Transverse colon (tissue), 3 donors: Measurements from ENCODE around the gene ADAMTS3.

Source experiments
- POLR2A ChIP-seq: fragments of 450-650 bp; IDR thresholded peaks from one replicate; pipeline ENCODE4 v1.6.1; 2016; ENCODE audit warnings: antibody characterized with exemption, mild to moderate bottlenecking, moderate library complexity
- TF ChIP-seq, protein P1 (sequence below), 5 experiments: fragments of 200-600 bp in 3 of 5; fragments of 450-650 bp in 2 of 5; sonication (generic) in 3 of 5; IDR thresholded peaks; 1 replicate in 2 of 5; 2 replicates in 3 of 5; pipeline ENCODE4 v1.5.1; 2016 to 2017; ENCODE audit warnings: antibody characterized with exemption in 5 of 5, inconsistent platforms in 3 of 5, mild to moderate bottlenecking in 2 of 5, moderate library complexity in 1 of 5

DNA sequence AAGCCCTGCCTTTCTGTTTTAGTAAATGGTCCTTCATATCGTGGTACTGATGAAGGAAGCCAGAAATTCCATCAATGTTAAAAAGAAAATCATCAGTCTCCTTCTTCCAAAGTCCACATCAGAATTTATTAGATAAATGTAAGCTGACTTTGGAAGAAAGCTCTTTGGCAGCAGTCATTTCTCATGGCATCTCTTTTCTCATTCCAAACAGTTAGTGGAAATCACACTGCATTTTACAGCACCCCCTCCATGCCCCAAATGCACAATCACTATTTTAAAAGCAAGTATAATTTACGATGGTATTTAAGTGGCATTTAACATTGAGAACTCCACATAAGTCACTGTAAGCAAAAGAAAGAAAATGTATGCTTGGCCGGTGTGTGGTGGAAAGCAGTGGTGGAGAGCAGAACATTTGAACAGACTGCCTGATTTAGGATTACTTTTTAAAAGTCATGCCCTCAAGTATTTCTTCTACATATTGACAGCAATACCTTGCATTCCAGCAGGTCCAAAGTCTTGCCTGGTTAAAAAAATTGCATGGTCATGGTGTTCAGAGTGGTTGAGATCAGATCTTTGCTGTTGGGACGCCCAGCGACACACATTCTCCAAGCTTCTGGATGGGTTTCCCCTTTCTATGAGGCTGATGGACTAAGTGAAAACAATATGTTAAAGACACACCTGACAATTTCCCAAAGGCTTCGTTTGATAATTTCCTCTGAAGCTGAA, 248.6 kb downstream of the ADAMTS3 start:
- no peak for TF ChIP-seq POLR2A
- TF ChIP-seq, protein P1, sequence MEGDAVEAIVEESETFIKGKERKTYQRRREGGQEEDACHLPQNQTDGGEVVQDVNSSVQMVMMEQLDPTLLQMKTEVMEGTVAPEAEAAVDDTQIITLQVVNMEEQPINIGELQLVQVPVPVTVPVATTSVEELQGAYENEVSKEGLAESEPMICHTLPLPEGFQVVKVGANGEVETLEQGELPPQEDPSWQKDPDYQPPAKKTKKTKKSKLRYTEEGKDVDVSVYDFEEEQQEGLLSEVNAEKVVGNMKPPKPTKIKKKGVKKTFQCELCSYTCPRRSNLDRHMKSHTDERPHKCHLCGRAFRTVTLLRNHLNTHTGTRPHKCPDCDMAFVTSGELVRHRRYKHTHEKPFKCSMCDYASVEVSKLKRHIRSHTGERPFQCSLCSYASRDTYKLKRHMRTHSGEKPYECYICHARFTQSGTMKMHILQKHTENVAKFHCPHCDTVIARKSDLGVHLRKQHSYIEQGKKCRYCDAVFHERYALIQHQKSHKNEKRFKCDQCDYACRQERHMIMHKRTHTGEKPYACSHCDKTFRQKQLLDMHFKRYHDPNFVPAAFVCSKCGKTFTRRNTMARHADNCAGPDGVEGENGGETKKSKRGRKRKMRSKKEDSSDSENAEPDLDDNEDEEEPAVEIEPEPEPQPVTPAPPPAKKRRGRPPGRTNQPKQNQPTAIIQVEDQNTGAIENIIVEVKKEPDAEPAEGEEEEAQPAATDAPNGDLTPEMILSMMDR (IDR thresholded peaks at IDR 0.05): no peak
